C4-2B (cell line): Measurements from ENCODE around the gene SIK1.

Experiments
- ZFX ChIP-seq: fragments of 450-650 bp; IDR thresholded peaks from 2 replicates; pipeline ENCODE4 v1.6.1; 2017
- TF ChIP-seq, protein P1 (sequence below): fragments of 450-650 bp; conservative IDR thresholded peaks from 2 replicates; pipeline ENCODE4 v1.5.1; 2017; ENCODE audit warnings: mild to moderate bottlenecking

DNA sequence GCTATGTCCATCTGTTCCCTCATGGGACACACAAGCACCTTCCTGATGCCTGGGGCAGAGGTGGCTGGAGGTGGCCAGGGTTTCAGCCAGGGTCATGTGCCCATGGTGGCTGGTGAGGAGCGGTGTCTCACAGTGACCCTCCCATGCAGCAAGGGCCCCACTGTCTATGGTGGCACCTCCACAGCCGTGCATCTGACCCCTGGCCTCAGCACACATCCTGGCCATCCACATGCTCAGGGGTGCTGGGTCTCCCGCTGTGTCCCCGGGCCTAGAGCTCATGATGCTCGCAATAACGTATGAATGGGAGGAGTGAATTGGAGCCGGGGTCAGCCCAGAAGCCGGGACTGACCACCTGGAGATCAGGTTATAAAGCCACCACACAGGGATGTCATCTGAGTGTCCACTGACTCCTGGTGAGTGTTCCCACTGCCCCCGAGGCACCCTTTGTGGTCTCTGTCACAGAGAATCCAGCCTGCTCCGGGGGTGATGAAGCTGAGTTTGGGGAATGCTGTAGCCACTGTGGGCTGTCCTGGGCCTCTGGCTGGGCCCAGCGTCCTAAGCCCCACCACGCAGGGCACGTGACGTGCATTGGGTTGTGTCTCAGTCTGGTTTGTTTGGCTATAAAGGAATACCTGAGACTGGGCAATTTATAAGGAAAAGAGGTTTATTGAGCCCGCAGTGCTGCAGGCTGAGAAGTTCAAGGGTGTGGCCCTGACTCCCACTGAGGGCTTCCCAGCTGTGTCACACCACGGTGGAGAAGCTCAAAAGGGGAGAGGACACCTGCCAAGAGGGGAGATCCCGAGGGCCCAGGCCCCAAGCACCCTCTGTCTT is 51.7 kb downstream of the SIK1 start:
- TF ChIP-seq ZFX, result no peak
- TF ChIP-seq, protein P1, sequence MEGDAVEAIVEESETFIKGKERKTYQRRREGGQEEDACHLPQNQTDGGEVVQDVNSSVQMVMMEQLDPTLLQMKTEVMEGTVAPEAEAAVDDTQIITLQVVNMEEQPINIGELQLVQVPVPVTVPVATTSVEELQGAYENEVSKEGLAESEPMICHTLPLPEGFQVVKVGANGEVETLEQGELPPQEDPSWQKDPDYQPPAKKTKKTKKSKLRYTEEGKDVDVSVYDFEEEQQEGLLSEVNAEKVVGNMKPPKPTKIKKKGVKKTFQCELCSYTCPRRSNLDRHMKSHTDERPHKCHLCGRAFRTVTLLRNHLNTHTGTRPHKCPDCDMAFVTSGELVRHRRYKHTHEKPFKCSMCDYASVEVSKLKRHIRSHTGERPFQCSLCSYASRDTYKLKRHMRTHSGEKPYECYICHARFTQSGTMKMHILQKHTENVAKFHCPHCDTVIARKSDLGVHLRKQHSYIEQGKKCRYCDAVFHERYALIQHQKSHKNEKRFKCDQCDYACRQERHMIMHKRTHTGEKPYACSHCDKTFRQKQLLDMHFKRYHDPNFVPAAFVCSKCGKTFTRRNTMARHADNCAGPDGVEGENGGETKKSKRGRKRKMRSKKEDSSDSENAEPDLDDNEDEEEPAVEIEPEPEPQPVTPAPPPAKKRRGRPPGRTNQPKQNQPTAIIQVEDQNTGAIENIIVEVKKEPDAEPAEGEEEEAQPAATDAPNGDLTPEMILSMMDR, result no peak
